PC-9 (cell line): ENCODE data around the gene CD300C.

Experiments
- CTCF ChIP-seq: fragments of 200-600 bp; sonication (generic); conservative IDR thresholded peaks from 2 replicates; pipeline ENCODE4 v1.6.1; 2017; ENCODE audit warnings: mixed run types, antibody characterized with exemption, mild to moderate bottlenecking, moderate library complexity
- EZH2 ChIP-seq: fragments of 200-600 bp; sonication (generic); IDR thresholded peaks from 2 replicates; pipeline ENCODE4 v1.8.0; 2017; ENCODE audit warnings: antibody characterized with exemption, low read depth

GRCh38 chr17:74592087-74592990 lies 46.4 kb upstream of the CD300C start, which contains the start of gene CD300LD:
- TF ChIP-seq EZH2, result no peak
- TF ChIP-seq CTCF, result no peak
